ENCODE results near the gene OPTN.
"Not testable (repeated sequence)": the region's sequence is repeated elsewhere in the genome, so short reads cannot be mapped to it uniquely, and the experiment has no call there.

Gene OPTN

GRCh38 chr10:13083700-13084099 is 16.3 kb upstream of the OPTN start:
- not testable (repeated sequence) for H4K91ac ChIP-seq (ENCODE audit: low read length); H2BK5ac ChIP-seq (ENCODE audit: low read depth, low read length, poor library complexity, severe bottlenecking)
- 100% methylated on average over 1 of the region's 3 CpGs for WGBS

GRCh38 chr10:13086056-13086455 is 13.9 kb upstream of the OPTN start:
- Histone ChIP-seq H3K4me1 (ENCODE audit: control insufficient read depth, insufficient read depth, low read depth, low read length) (peaks cover 4% of the 10 kb centered on the region), H3K4ac (ENCODE audit: low read depth in 1 of 2, low read length in 2 of 2) (no peak overlapping the region), H4K8ac (ENCODE audit: low read length) (no peak overlapping the region), H3K27ac (ENCODE audit: low read length, poor library complexity, severe bottlenecking) (no peak overlapping the region), H3K79me1 (replicated peaks; ENCODE audit: low read length, poor library complexity, severe bottlenecking) (no peaks in the 10 kb centered on the region), H2AFZ (ENCODE audit: low read depth, low read length) (no peak overlapping the region), H4K91ac (ENCODE audit: low read length) (no peak overlapping the region), H2BK12ac (ENCODE audit: low read length in 2 of 2) (no peak overlapping the region), H3K36me3 (ENCODE audit: control insufficient read depth in 1 of 2, insufficient read depth in 2 of 2, low read depth in 1 of 2, low read length in 2 of 2) (no peaks in the 10 kb centered on the region), H3K9ac (ENCODE audit: low read length) (no peak overlapping the region), H3K18ac (ENCODE audit: low read depth in 1 of 2, low read length in 2 of 2) (no peak overlapping the region), H3K4me2 (ENCODE audit: low read length, poor library complexity, severe bottlenecking) (no peak overlapping the region), H2BK120ac (ENCODE audit: low read depth, low read length) (no peak overlapping the region), H3K4me3 (ENCODE audit: insufficient read depth in 1 of 2, low read depth in 1 of 2, low read length in 2 of 2) (no peak overlapping the region), H3K9me3 (ENCODE audit: control insufficient read depth, low read length) (peaks cover 39% of the 10 kb centered on the region), H2BK5ac (ENCODE audit: low read depth, low read length, poor library complexity, severe bottlenecking) (no peak overlapping the region), H3K27me3 (ENCODE audit: control insufficient read depth in 1 of 2, insufficient read depth in 1 of 2, low read length in 2 of 2) (no peaks in the 10 kb centered on the region), H2AK5ac (ENCODE audit: low read length, severe bottlenecking) (no peak overlapping the region), H3K14ac (ENCODE audit: low read length in 2 of 2) (no peak overlapping the region), H2BK15ac (ENCODE audit: low read depth, poor library complexity, severe bottlenecking) (no peak overlapping the region), H3K23ac (ENCODE audit: low read length in 2 of 2) (no peak overlapping the region)
- DNase-seq, result no peak
- no CpG with 5 or more reads among the region's 1 CpG for WGBS

More at GRCh38 chr10:13083700-13084099, 16.3 kb upstream of the OPTN start:
- H3K27me3 ChIP-seq (ENCODE audit: control insufficient read depth in 1 of 2, insufficient read depth in 1 of 2, low read length in 2 of 2); H4K8ac ChIP-seq (ENCODE audit: low read length); H3K4me3 ChIP-seq (ENCODE audit: insufficient read depth in 1 of 2, low read depth in 1 of 2, low read length in 2 of 2); H2AFZ ChIP-seq (ENCODE audit: low read depth, low read length); H3K18ac ChIP-seq (ENCODE audit: low read depth in 1 of 2, low read length in 2 of 2); H2BK12ac ChIP-seq (ENCODE audit: low read length in 2 of 2); H3K4me1 ChIP-seq (ENCODE audit: control insufficient read depth, insufficient read depth, low read depth, low read length); H3K79me1 ChIP-seq (replicated peaks; ENCODE audit: low read length, poor library complexity, severe bottlenecking); H3K4me2 ChIP-seq (ENCODE audit: low read length, poor library complexity, severe bottlenecking); H3K14ac ChIP-seq (ENCODE audit: low read length in 2 of 2); H2BK120ac ChIP-seq (ENCODE audit: low read depth, low read length); H3K27ac ChIP-seq (ENCODE audit: low read length, poor library complexity, severe bottlenecking); H3K9ac ChIP-seq (ENCODE audit: low read length); DNase-seq; H2AK5ac ChIP-seq (ENCODE audit: low read length, severe bottlenecking); H3K36me3 ChIP-seq (ENCODE audit: control insufficient read depth in 1 of 2, insufficient read depth in 2 of 2, low read depth in 1 of 2, low read length in 2 of 2); H3K23ac ChIP-seq (ENCODE audit: low read length in 2 of 2); H2BK15ac ChIP-seq (ENCODE audit: low read depth, poor library complexity, severe bottlenecking); H3K4ac ChIP-seq (ENCODE audit: low read depth in 1 of 2, low read length in 2 of 2): not testable (repeated sequence)
- peaks cover 53% of the 10 kb centered on the region for H3K9me3 ChIP-seq (ENCODE audit: control insufficient read depth, low read length)

GRCh38 chr10:13087601-13087985 is 12.4 kb upstream of the OPTN start:
- Histone ChIP-seq H3K4ac (ENCODE audit: low read depth in 1 of 2, low read length in 2 of 2) (peak overlapping the region in 1 of 2 experiments; percentile 41), H3K27me3 (ENCODE audit: control insufficient read depth in 1 of 2, insufficient read depth in 1 of 2, low read length in 2 of 2) (no peaks in the 10 kb centered on the region), H4K8ac (ENCODE audit: low read length) (no peak overlapping the region), H3K4me2 (ENCODE audit: low read length, poor library complexity, severe bottlenecking) (no peak overlapping the region), H3K9me3 (ENCODE audit: control insufficient read depth, low read length) (peaks cover 28% of the 10 kb centered on the region), H2BK120ac (ENCODE audit: low read depth, low read length) (no peak overlapping the region), H2BK12ac (ENCODE audit: low read length in 2 of 2) (no peak overlapping the region), H3K9ac (ENCODE audit: low read length) (peak overlapping the region; percentile 56), H3K18ac (ENCODE audit: low read depth in 1 of 2, low read length in 2 of 2) (peak overlapping the region in 1 of 2 experiments; percentile 44), H3K27ac (ENCODE audit: low read length, poor library complexity, severe bottlenecking) (no peak overlapping the region), H2BK5ac (ENCODE audit: low read depth, low read length, poor library complexity, severe bottlenecking) (no peak overlapping the region), H3K36me3 (ENCODE audit: control insufficient read depth in 1 of 2, insufficient read depth in 2 of 2, low read depth in 1 of 2, low read length in 2 of 2) (no peaks in the 10 kb centered on the region), H2BK15ac (ENCODE audit: low read depth, poor library complexity, severe bottlenecking) (no peak overlapping the region), H2AK5ac (ENCODE audit: low read length, severe bottlenecking) (no peak overlapping the region), H3K23ac (ENCODE audit: low read length in 2 of 2) (no peak overlapping the region), H3K4me1 (ENCODE audit: control insufficient read depth, insufficient read depth, low read depth, low read length) (peaks cover 5% of the 10 kb centered on the region), H4K91ac (ENCODE audit: low read length) (no peak overlapping the region), H2AFZ (ENCODE audit: low read depth, low read length) (no peak overlapping the region), H3K4me3 (ENCODE audit: insufficient read depth in 1 of 2, low read depth in 1 of 2, low read length in 2 of 2) (peak overlapping the region in 1 of 2 experiments; percentile 17), H3K79me1 (replicated peaks; ENCODE audit: low read length, poor library complexity, severe bottlenecking) (no peaks in the 10 kb centered on the region), H3K14ac (ENCODE audit: low read length in 2 of 2) (no peak overlapping the region)
- no peak for DNase-seq
- 98% methylated on average over 4 of the region's 4 CpGs for WGBS

- Histone ChIP-seq H3K79me1 (replicated peaks; ENCODE audit: low read length, poor library complexity, severe bottlenecking) (no peaks in the 10 kb centered on the region), H2BK15ac (ENCODE audit: low read depth, poor library complexity, severe bottlenecking) (no peak overlapping the region), H3K4ac (ENCODE audit: low read depth in 1 of 2, low read length in 2 of 2) (peak overlapping the region in 1 of 2 experiments; percentile 41), H3K14ac (ENCODE audit: low read length in 2 of 2) (no peak overlapping the region), H2AFZ (ENCODE audit: low read depth, low read length) (no peak overlapping the region), H3K27me3 (ENCODE audit: control insufficient read depth in 1 of 2, insufficient read depth in 1 of 2, low read length in 2 of 2) (no peaks in the 10 kb centered on the region), H3K18ac (ENCODE audit: low read depth in 1 of 2, low read length in 2 of 2) (peak overlapping the region in 1 of 2 experiments; percentile 48), H3K27ac (ENCODE audit: low read length, poor library complexity, severe bottlenecking) (no peak overlapping the region), H2AK5ac (ENCODE audit: low read length, severe bottlenecking) (no peak overlapping the region), H3K4me3 (ENCODE audit: insufficient read depth in 1 of 2, low read depth in 1 of 2, low read length in 2 of 2) (peak overlapping the region in 1 of 2 experiments; percentile 17), H2BK5ac (ENCODE audit: low read depth, low read length, poor library complexity, severe bottlenecking) (no peak overlapping the region), H3K23ac (ENCODE audit: low read length in 2 of 2) (no peak overlapping the region), H3K4me2 (ENCODE audit: low read length, poor library complexity, severe bottlenecking) (no peak overlapping the region), H4K8ac (ENCODE audit: low read length) (no peak overlapping the region), H3K9ac (ENCODE audit: low read length) (peak overlapping the region; percentile 56), H3K36me3 (ENCODE audit: control insufficient read depth in 1 of 2, insufficient read depth in 2 of 2, low read depth in 1 of 2, low read length in 2 of 2) (no peaks in the 10 kb centered on the region), H3K9me3 (ENCODE audit: control insufficient read depth, low read length) (peaks cover 24% of the 10 kb centered on the region), H4K91ac (ENCODE audit: low read length) (no peak overlapping the region), H3K4me1 (ENCODE audit: control insufficient read depth, insufficient read depth, low read depth, low read length) (peaks cover 5% of the 10 kb centered on the region), H2BK120ac (ENCODE audit: low read depth, low read length) (no peak overlapping the region), H2BK12ac (ENCODE audit: low read length in 2 of 2) (no peak overlapping the region)
- 52% methylated on average over 3 of the region's 7 CpGs for WGBS
- DNase-seq, result peak; percentile 89
Measured at GRCh38 chr10:13087986-13088618, 11.9 kb upstream of the OPTN start.

All from mesenchymal stem cell (in vitro differentiated cells and primary cell).